ENCODE results near the gene PPP6C.
"Not testable (repeated sequence)": the region's sequence is repeated elsewhere in the genome, so short reads cannot be mapped to it uniquely, and the experiment has no call there.

Gene PPP6C

GRCh38 chr9:125140576-125140975 is 49.0 kb downstream of the PPP6C start:
- DNase-seq = no peak

DNA sequence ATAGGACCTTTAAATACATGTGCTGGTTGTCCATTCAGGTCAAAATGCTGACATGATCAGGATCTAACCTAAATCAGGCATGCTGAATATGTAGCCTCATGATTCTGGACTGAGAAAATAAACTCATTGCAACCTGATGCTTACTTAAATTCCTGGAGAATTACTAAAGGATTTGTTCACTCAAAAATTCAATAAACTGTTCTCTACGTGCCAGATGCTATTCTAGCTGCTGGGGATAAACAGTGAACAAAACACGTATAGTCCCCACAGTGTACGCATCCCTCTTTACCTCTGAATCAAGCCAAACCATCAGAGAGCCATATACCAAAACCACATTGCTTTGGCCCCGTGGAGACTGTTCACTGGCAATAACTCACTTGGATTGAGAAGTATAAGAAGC is 52.4 kb downstream of the PPP6C start:
- DNase-seq = no peak

DNA sequence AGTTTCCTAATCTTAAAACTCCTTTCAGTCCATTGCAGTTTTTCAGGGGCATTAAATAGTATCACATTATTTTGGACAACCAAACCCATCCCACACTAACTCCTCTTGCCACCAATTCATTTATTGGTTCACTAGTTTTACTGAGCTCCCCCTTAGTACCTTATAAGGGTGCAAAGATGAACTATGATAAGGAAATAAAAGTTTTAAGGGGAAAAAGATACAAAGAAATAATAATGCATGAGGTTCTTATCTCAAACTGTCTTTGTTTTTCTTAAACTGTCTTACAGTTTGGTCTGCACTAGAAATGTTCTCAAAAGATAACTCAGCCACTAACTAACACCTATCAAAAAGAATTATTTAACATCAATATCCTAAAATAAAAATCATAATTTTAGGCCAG is 54.6 kb downstream of the PPP6C start:
- DNase-seq = no peak

DNA sequence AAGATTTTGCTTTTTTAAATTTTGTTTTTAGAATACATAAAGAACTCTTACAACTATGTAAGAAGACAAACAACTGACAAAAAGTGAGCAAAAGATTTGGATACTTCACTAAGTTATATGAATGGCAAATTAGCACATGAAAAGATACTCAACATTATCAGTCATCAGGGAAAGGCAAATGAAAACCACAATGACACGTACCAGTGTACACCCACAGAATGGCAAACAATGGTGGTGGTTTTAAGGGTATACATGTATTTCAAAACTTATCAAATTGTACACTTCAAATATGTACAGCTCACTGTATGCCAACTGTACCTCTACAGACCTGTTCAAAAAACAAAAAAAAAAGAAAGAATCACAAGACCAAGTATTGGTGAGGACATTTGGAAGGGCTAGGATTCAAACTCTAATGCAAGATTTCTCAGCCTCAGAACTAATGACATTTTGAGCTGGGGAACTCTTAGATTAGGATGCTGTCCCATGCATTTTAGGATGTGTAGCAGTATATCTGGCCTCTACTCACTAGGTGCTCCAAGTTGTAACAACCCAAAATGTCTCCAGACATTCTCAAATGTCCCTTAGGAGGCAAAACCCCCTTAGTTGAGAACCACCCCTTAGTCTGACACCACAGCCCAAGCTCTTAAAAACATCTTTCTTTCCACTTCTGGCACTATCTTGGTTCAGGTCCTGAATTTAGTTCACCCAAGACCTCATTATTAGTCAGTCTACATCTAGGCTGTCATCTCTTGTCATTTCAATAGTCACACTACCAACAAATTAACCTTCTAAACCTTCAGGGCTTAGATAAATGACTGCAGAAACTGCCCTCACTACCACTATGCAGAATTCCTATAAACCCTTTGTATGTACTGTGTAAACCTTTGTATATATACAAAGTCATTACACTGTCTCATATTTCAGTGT is 55.9 kb downstream of the PPP6C start:
- no peak for DNase-seq

- DNase-seq = no peak
These were observed 57.8 kb downstream of the PPP6C start for GRCh38 chr9:125131778-125132177.

GRCh38 chr9:125126019-125126746 is 63.4 kb downstream of the PPP6C start:
- no peak for DNase-seq

- no peak for DNase-seq
These were observed 64.1 kb downstream of the PPP6C start for GRCh38 chr9:125125523-125125922.

- DNase-seq = no peak
These were observed 68.5 kb downstream of the PPP6C start for GRCh38 chr9:125121146-125121545.

GRCh38 chr9:125119643-125120286 is 69.8 kb downstream of the PPP6C start:
- no peak for DNase-seq

- not testable (repeated sequence) for DNase-seq
These were observed 70.9 kb downstream of the PPP6C start for GRCh38 chr9:125118696-125119095.

DNA sequence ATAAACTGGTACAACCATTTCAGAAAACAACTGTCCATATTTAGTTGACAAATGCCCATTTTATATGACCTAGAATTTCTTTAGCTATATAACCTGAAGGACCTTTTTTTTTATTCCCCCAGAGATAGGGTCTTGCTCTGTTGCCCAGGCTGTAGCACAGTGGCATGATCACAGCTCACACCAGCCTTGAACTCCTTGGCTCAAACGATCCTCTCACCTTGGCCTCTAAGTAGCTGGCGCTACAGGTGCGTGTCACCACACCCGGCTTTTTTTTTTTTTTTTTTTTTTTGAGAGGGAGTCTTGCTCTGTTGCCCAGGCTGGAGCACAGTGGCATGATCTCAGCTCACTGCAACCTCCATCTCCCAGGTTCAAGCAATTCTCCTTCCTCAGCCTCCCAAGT is 75.1 kb downstream of the PPP6C start:
- DNase-seq = not testable (repeated sequence)

GRCh38 chr9:125110464-125110863 is 79.1 kb downstream of the PPP6C start:
- no peak for DNase-seq

DNA sequence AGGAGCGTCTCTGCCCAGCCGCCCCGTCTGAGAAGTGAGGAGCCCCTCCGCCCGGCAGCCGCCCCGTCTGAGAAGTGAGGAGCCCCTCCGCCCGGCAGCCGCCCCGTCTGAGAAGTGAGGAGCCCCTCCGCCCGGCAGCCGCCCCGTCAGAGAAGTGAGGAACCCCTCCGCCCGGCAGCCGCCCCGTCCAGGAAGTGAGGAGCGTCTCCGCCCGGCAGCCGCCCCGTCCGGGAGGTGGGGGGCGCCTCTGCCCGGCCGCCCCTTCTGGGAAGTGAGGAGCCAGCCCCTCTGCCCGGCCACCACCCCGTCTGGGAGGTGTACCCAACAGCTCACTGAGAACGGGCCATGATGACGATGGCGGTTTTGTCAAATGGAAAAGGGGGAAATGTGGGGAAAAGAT is 81.1 kb downstream of the PPP6C start:
- not testable (repeated sequence) for DNase-seq

GRCh38 chr9:125106285-125106893 is 83.2 kb downstream of the PPP6C start:
- no peak for DNase-seq

GRCh38 chr9:125103770-125104460 is 85.7 kb downstream of the PPP6C start:
- no peak for DNase-seq

- no peak for DNase-seq
These were observed 86.6 kb downstream of the PPP6C start for GRCh38 chr9:125103021-125103420.

GRCh38 chr9:125100822-125101221 is 88.8 kb downstream of the PPP6C start:
- DNase-seq = no peak

GRCh38 chr9:125099816-125100215 is 89.8 kb downstream of the PPP6C start:
- no peak for DNase-seq
